H1 (cell line): Measurements from ENCODE around the gene COA1. TPM values are rescaled to one million over a fixed set of nuclear protein-coding genes. Genes with fewer than 3 reads are reported as not detected.

Source experiments
- CTCF ChIA-PET: fragments of 300-600 bp; sonication (Branson Sonifier 250); formaldehyde crosslinking; loops from one replicate; lab custom pipeline; 2021; ENCODE audit not compliant: partially characterized antibody; lab: Charles Lee
- POLR2A ChIA-PET: fragments of 300-600 bp; sonication (Branson Sonifier 250); formaldehyde crosslinking; loops from one replicate; lab custom pipeline; 2021; ENCODE audit warnings: inconsistent platforms; ENCODE audit not compliant: partially characterized antibody; lab: Charles Lee
- DNase-seq, 2 experiments: peaks; one replicate each; pipeline versions ENCODE4 v3.0.0 to v3.0.0-alpha.2; 2010 to 2022; ENCODE audit warnings: low spot score in 2 of 2, low read depth in 1 of 2, mixed read lengths in 1 of 2
- FAIRE-seq: peaks from 2 replicates; lab custom pipeline; 2011; peaks lifted over from hg19 to GRCh38; lab: Jason Lieb, UNC
- H2AFZ ChIP-seq: 2 replicates; pipeline ENCODE4 v1.8.1; 2012; ENCODE audit warnings: low read length, inconsistent platforms
- H2AK5ac ChIP-seq: 2 replicates; pipeline ENCODE4 v1.6.1; 2013; ENCODE audit warnings: low read depth, low read length
- H2BK120ac ChIP-seq: replicated peaks from 2 replicates; pipeline ENCODE3; 2013; ENCODE audit warnings: low read depth, low read length, inconsistent platforms
- H2BK12ac ChIP-seq: 2 replicates; pipeline ENCODE4 v1.6.1; 2013; ENCODE audit warnings: low read depth, low read length
- H2BK15ac ChIP-seq: 2 replicates; pipeline ENCODE4 v1.6.1; 2013; ENCODE audit warnings: low read length
- H2BK20ac ChIP-seq: 2 replicates; pipeline ENCODE4 v1.6.1; 2013; ENCODE audit warnings: low read length
- H2BK5ac ChIP-seq: 2 replicates; pipeline ENCODE4 v1.6.1; 2013; ENCODE audit warnings: low read depth, low read length
- H3K14ac ChIP-seq: 2 replicates; pipeline ENCODE4 v1.6.1; 2013; ENCODE audit warnings: inconsistent platforms; ENCODE audit not compliant: insufficient read length
- H3K18ac ChIP-seq: 2 replicates; pipeline ENCODE4 v1.6.1; 2013; ENCODE audit warnings: low read length; ENCODE audit errors: extremely low read depth
- H3K23ac ChIP-seq: 2 replicates; pipeline ENCODE4 v1.6.1; 2013; ENCODE audit warnings: inconsistent platforms; ENCODE audit not compliant: insufficient read length
- H3K23me2 ChIP-seq: 2 replicates; pipeline ENCODE4 v1.6.1; 2013; ENCODE audit warnings: low read depth, low read length
- H3K27ac ChIP-seq: 2 replicates; pipeline ENCODE4 v1.6.1; 2011; ENCODE audit warnings: low read depth, low read length, inconsistent platforms
- H3K27me3 ChIP-seq, 4 experiments: replicated peaks in 1 of 4; 1 replicate in 1 of 4; 2 replicates in 3 of 4; pipeline versions ENCODE4 v1.6.1 to v1.8.1; 2011 to 2013; ENCODE audit warnings: low read length in 3 of 4, mild to moderate bottlenecking in 3 of 4, inconsistent platforms in 2 of 4, mixed read lengths in 2 of 4, moderate library complexity in 1 of 4; ENCODE audit not compliant: control insufficient read depth in 3 of 4, insufficient read depth in 3 of 4; ENCODE audit errors: extremely low read depth in 1 of 4
- H3K36me3 ChIP-seq, 4 experiments: 2 replicates each; pipeline versions ENCODE4 v1.6.1 to v1.8.1; 2011 to 2013; ENCODE audit warnings: mild to moderate bottlenecking in 4 of 4, low read length in 3 of 4, moderate library complexity in 2 of 4, control low read depth in 1 of 4, inconsistent platforms in 1 of 4; ENCODE audit not compliant: insufficient read depth in 4 of 4, control insufficient read depth in 2 of 4
- H3K4ac ChIP-seq: replicated peaks from 2 replicates; pipeline ENCODE3; 2013; ENCODE audit warnings: low read length, low read depth, mixed read lengths, inconsistent platforms; ENCODE audit not compliant: insufficient read length
- H3K4me1 ChIP-seq, 4 experiments: replicated peaks in 1 of 4; 1 replicate in 1 of 4; 2 replicates in 3 of 4; pipeline versions ENCODE4 v1.6.1 to v1.8.1; 2011 to 2013; ENCODE audit warnings: low read length in 3 of 4, inconsistent platforms in 2 of 4, mixed read lengths in 1 of 4; ENCODE audit not compliant: insufficient read depth in 4 of 4, control insufficient read depth in 3 of 4
- H3K4me2 ChIP-seq, 2 experiments: 2 replicates each; pipeline versions ENCODE4 v1.6.1 to v1.8.1; 2011 to 2013; ENCODE audit warnings: low read depth in 2 of 2, low read length in 2 of 2, control low read depth in 1 of 2, inconsistent platforms in 1 of 2, mild to moderate bottlenecking in 1 of 2; ENCODE audit not compliant: insufficient read depth in 1 of 2
- H3K4me3 ChIP-seq, 4 experiments: fragments of 200-600, 300-600 bp in 1 of 4; sonication (generic), shearing (Covaris generic), sonication (Bioruptor Twin) in 1 of 4; 2 replicates each; pipeline versions ENCODE4 v1.5.1 to v1.8.1; 2011 to 2016; ENCODE audit warnings: low read length in 4 of 4, low read depth in 3 of 4, control low read depth in 2 of 4, inconsistent platforms in 2 of 4, mild to moderate bottlenecking in 2 of 4, mixed read lengths in 1 of 4, moderate library complexity in 1 of 4; ENCODE audit not compliant: insufficient read depth in 2 of 4; ENCODE audit errors: extremely low read depth in 1 of 4
- H3K56ac ChIP-seq: replicated peaks from 2 replicates; pipeline ENCODE3; 2013; ENCODE audit warnings: low read depth, mild to moderate bottlenecking, mixed read lengths, low read length, inconsistent platforms; ENCODE audit not compliant: insufficient read length
- H3K79me1 ChIP-seq: 2 replicates; pipeline ENCODE4 v1.6.1; 2013; ENCODE audit warnings: low read depth, low read length, control low read depth
- H3K79me2 ChIP-seq, 2 experiments: 2 replicates each; pipeline versions ENCODE4 v1.6.1 to v1.8.1; 2012 to 2013; ENCODE audit warnings: low read length in 2 of 2, mild to moderate bottlenecking in 2 of 2, inconsistent platforms in 1 of 2; ENCODE audit not compliant: insufficient read depth in 2 of 2, control insufficient read depth in 1 of 2
- H3K9ac ChIP-seq, 4 experiments: replicated peaks in 1 of 4; 1 replicate in 1 of 4; 2 replicates in 3 of 4; pipeline versions ENCODE4 v1.6.1 to v1.8.1; 2011 to 2013; ENCODE audit warnings: low read depth in 3 of 4, low read length in 3 of 4, control low read depth in 2 of 4, mild to moderate bottlenecking in 2 of 4, moderate library complexity in 2 of 4, inconsistent platforms in 1 of 4; ENCODE audit errors: extremely low read depth in 1 of 4
- H3K9me3 ChIP-seq, 2 experiments: 2 replicates each; pipeline versions ENCODE4 v1.6.1 to v1.8.1; 2012 to 2013; ENCODE audit warnings: mild to moderate bottlenecking in 2 of 2, moderate library complexity in 2 of 2, control low read depth in 1 of 2, inconsistent platforms in 1 of 2, low read depth in 1 of 2, low read length in 1 of 2, mixed read lengths in 1 of 2; ENCODE audit not compliant: insufficient read depth in 2 of 2
- H4K20me1 ChIP-seq, 2 experiments: replicated peaks in 1 of 2; 2 replicates each; pipeline versions ENCODE3 to v1.8.1; 2011 to 2013; ENCODE audit warnings: inconsistent platforms in 2 of 2, low read length in 2 of 2, mild to moderate bottlenecking in 1 of 2; ENCODE audit not compliant: insufficient read depth in 2 of 2, control insufficient read depth in 1 of 2
- H4K5ac ChIP-seq: 2 replicates; pipeline ENCODE4 v1.6.1; 2013; ENCODE audit warnings: low read length, low read depth, mixed read lengths, inconsistent platforms; ENCODE audit not compliant: insufficient read length
- H4K8ac ChIP-seq: 2 replicates; pipeline ENCODE4 v1.8.0; 2013; ENCODE audit warnings: mild to moderate bottlenecking, moderate library complexity, low read length, inconsistent platforms; ENCODE audit not compliant: insufficient read depth; ENCODE audit errors: extremely low read depth
- H4K91ac ChIP-seq: replicated peaks from 2 replicates; pipeline ENCODE3; 2013; ENCODE audit warnings: low read length, mixed read lengths, inconsistent platforms; ENCODE audit not compliant: insufficient read length
- HDAC6 ChIP-seq: IDR thresholded peaks from one replicate; pipeline ENCODE4 v1.7.1; 2012; ENCODE audit warnings: low read depth, mild to moderate bottlenecking, inconsistent platforms, low read length, moderate library complexity
- JUND ChIP-seq: IDR thresholded peaks from 2 replicates; pipeline ENCODE4 v1.6.1; 2011; ENCODE audit warnings: mild to moderate bottlenecking, improper control_type of control experiment, low read length
- MAX ChIP-seq: IDR thresholded peaks from 2 replicates; pipeline ENCODE4 v1.6.1; 2012; ENCODE audit warnings: inconsistent platforms
- NANOG ChIP-seq: IDR thresholded peaks from 2 replicates; pipeline ENCODE4 v1.6.1; 2011; ENCODE audit warnings: low read length, low read depth, mild to moderate bottlenecking, inconsistent platforms; ENCODE audit not compliant: insufficient read depth, poor library complexity, severe bottlenecking
- NRF1 ChIP-seq: IDR thresholded peaks from 2 replicates; pipeline ENCODE4 v1.6.1; 2011; ENCODE audit warnings: mild to moderate bottlenecking, low read depth, low read length, improper control_type of control experiment
- POLR2AphosphoS5 ChIP-seq: IDR thresholded peaks from 2 replicates; pipeline ENCODE4 v1.6.1; 2011; ENCODE audit warnings: low read depth, low read length
- RAD21 ChIP-seq, 2 experiments: IDR thresholded peaks in 1 of 2; conservative IDR thresholded peaks in 1 of 2; 2 replicates each; pipeline ENCODE4 v1.6.1; 2011; ENCODE audit warnings: low read depth in 2 of 2, low read length in 2 of 2, improper control_type of control experiment in 1 of 2, inconsistent platforms in 1 of 2, mild to moderate bottlenecking in 1 of 2, moderate library complexity in 1 of 2
- SUZ12 ChIP-seq: fragments of 200-600 bp; sonication (generic); IDR thresholded peaks from 2 replicates; pipeline ENCODE4 v1.6.1; 2012; ENCODE audit warnings: mild to moderate bottlenecking, inconsistent platforms, low read length, moderate library complexity, mixed read lengths
- WGBS, 2 experiments: shearing (Covaris generic) in 1 of 2; methylation state at CpG; one replicate each; pipeline versions ENCODE4 v1.1.6 to v1.1.7; 2013 to 2015; ENCODE audit warnings: low lambda C conversion rate in 2 of 2, mixed read lengths in 2 of 2, inconsistent platforms in 1 of 2, low coverage in 1 of 2, missing lambda C conversion rate in 1 of 2; ENCODE audit not compliant: insufficient replicate concordance in 2 of 2, insufficient coverage in 1 of 2, insufficient read length in 1 of 2; ENCODE audit errors: extremely low coverage in 1 of 2, missing lambda C conversion rate in 1 of 2; 5-methylcytosine and 5-hydroxymethylcytosine counted together
- polyA plus RNA-seq, 7 experiments: library from polyadenylated mRNA; depleted of rRNA in 3 of 7; stranded (reverse) in 5 of 7; unstranded in 2 of 7; fragments of >200 nt in 5 of 7; fragments of 200-250 nt in 2 of 7; gene quantifications; 1 replicate in 5 of 7; 2 replicates in 1 of 7; 4 replicates in 1 of 7; pipeline versions ENCODE4 v1.2.1 to v1.2.3, GENCODE V29; 2011 to 2013; ENCODE audit warnings: missing spikeins in 2 of 7, mixed read lengths in 2 of 7
- total RNA-seq: library from RNA; stranded (reverse); fragmentation: NEBNext Ultra II Directional; extraction: Animal tissue kit (Norgen Biotek cat#: 25700); gene quantifications from 2 replicates; pipeline ENCODE4 v1.2.1, GENCODE V29; 2021

COA1 gene
- total and polyA plus RNA-seq, 2 of the 8 experiments (the other 6 are each of a cell fraction or from before 2014, with no cell fraction given): 98.6 to 143 TPM

- peak within 1 kb of the TSS; percentile 84 for H4K8ac ChIP-seq
- H3K9ac ChIP-seq: peak within 1 kb of the TSS in 3 of 4 experiments; percentile 26 to 54 (median 39); a peak in 6 of 7 replicates
- ChIA-PET CTCF (interaction anchor here (0.8 to 1.2 kb wide), 3 partner anchors 9 to 303 kb away, joined by 3 to 4 read pairs (median 3); no protein-coding TSS in a partner anchor), POLR2A (interaction anchor here (0.5 to 2.1 kb wide), 7 partner anchors 10 to 159 kb away, joined by 3 to 12 read pairs (median 4); partner anchors contain the start of gene COA1)
- peak within 1 kb of the TSS; percentile 97 for H4K91ac ChIP-seq
- H3K79me1 ChIP-seq: peaks cover 3% of the 10 kb centered on the region; the same call in 1 of the 2 replicates
- no peak within 1 kb of the TSS for H3K23ac ChIP-seq
- H3K56ac ChIP-seq: peak within 1 kb of the TSS; percentile 74
- no peak within 1 kb of the TSS for H2AK5ac ChIP-seq
- no peaks in the 10 kb centered on the region for H4K20me1 ChIP-seq
- peak within 1 kb of the TSS; percentile 25 for H3K4ac ChIP-seq
- peak within 1 kb of the TSS; percentile 90 for H4K5ac ChIP-seq
- H2BK12ac ChIP-seq: peak within 1 kb of the TSS; percentile 68; the same call in 1 of the 2 replicates
- H2BK20ac ChIP-seq: no peak within 1 kb of the TSS
- WGBS, 2 experiments: 6% methylated on average over 24 of the region's 67 CpGs; no CpG with 5 or more reads in 1 of the 2 experiments
- H3K36me3 ChIP-seq: no peaks in the 10 kb centered on the region
- peak within 1 kb of the TSS; percentile 49; the same call in 1 of the 2 replicates for H2AFZ ChIP-seq
- H3K4me1 ChIP-seq: peaks cover 0 to 5% (median 3%) of the 10 kb centered on the region in 4 experiments; a peak in 4 of 7 replicates
- H2BK5ac ChIP-seq: peak within 1 kb of the TSS; percentile 73; the same call in 1 of the 2 replicates
- H2BK120ac ChIP-seq: no peak within 1 kb of the TSS
- no peaks in the 10 kb centered on the region for H3K9me3 ChIP-seq
- peak within 1 kb of the TSS; percentile 71 for H3K18ac ChIP-seq
- H3K27ac ChIP-seq: no peak within 1 kb of the TSS
- peaks cover 4% of the 10 kb centered on the region for H3K23me2 ChIP-seq
- DNase-seq: peak in 1 of 2 experiments; percentile 85
- peaks cover 0 to 10% (median 8%) of the 10 kb centered on the region in 4 experiments; a peak in 4 of 7 replicates for H3K27me3 ChIP-seq
- H3K4me2 ChIP-seq: peak within 1 kb of the TSS; percentile 63 to 75
- no peaks in the 10 kb centered on the region for H3K79me2 ChIP-seq
- FAIRE-seq: no peak
- peak within 1 kb of the TSS; percentile 51 to 92 (median 70) for H3K4me3 ChIP-seq
- no peak within 1 kb of the TSS for H2BK15ac ChIP-seq
- no peak within 1 kb of the TSS for H3K14ac ChIP-seq
- TF ChIP-seq MAX (peak; percentile 13), SUZ12 (no peak), RAD21 (IDR thresholded peaks at IDR 0.05 in 1 of 2, conservative IDR thresholded peaks at IDR 0.05 in 1 of 2; ENCODE audit: low read depth in 2 of 2, low read length in 2 of 2) (no peak), NANOG (no peak), NRF1 (no peak), POLR2AphosphoS5 (no peak; the same call in 1 of the 2 replicates), HDAC6 (no peak), JUND (no peak)
Observed at GRCh38 chr7:43758029-43758821, 28.9 kb upstream of the COA1 start, which contains the start of gene BLVRA. TSS of gene BLVRA (plus strand) at chr7:43758680. CDS start at chr7:43771159, 12,479 bp downstream.
